CD4-positive, alpha-beta T cell treated with Interferon alpha-2 for 1 hour (primary cell): ENCODE measurements around the gene UBE2U.

Source experiments
- DNase-seq, 2 donors: peaks; one replicate each; pipeline ENCODE4 v3.0.0-alpha.2; 2020 to 2022

The UBE2U gene

GRCh38 chr1:64203420-64203819 lies at the start of gene UBE2U:
Gene UBE2U (plus strand): TSS chr1:64203623. CDS start chr1:64204051, 428 bp downstream.
- DNase-seq, result no peak

GRCh38 chr1:64155278-64155677 lies 48.1 kb upstream of the UBE2U start:
- no peak for DNase-seq

GRCh38 chr1:64161357-64161941 lies 42.0 kb upstream of the UBE2U start:
- DNase-seq, result no peak

GRCh38 chr1:64162151-64162550 lies 41.3 kb upstream of the UBE2U start:
- DNase-seq, result no peak

GRCh38 chr1:64162804-64163203 lies 40.6 kb upstream of the UBE2U start:
- DNase-seq, result no peak

- no peak for DNase-seq
These were observed 40.0 kb upstream of the UBE2U start for GRCh38 chr1:64163431-64163830.

- no peak for DNase-seq
These were observed 39.5 kb upstream of the UBE2U start for GRCh38 chr1:64163970-64164369.

- no peak for DNase-seq
These were observed 36.8 kb upstream of the UBE2U start for GRCh38 chr1:64166629-64167028.

GRCh38 chr1:64167176-64167575 lies 36.2 kb upstream of the UBE2U start:
- no peak for DNase-seq

GRCh38 chr1:64171246-64171645 lies 32.2 kb upstream of the UBE2U start:
- DNase-seq, result no peak

GRCh38 chr1:64171797-64172281 lies 31.6 kb upstream of the UBE2U start:
- DNase-seq, result no peak

GRCh38 chr1:64172458-64172983 lies 30.9 kb upstream of the UBE2U start:
- no peak for DNase-seq

GRCh38 chr1:64173336-64173940 lies 30.0 kb upstream of the UBE2U start:
- DNase-seq, result no peak

- DNase-seq, result no peak
These were observed 27.8 kb upstream of the UBE2U start for GRCh38 chr1:64175639-64176038.

- DNase-seq, result no peak
These were observed 26.8 kb upstream of the UBE2U start for GRCh38 chr1:64176659-64177058.

GRCh38 chr1:64179588-64179987 lies 23.8 kb upstream of the UBE2U start:
- no peak for DNase-seq

GRCh38 chr1:64182207-64182606 lies 21.2 kb upstream of the UBE2U start:
- DNase-seq, result no peak

- no peak for DNase-seq
These were observed 19.9 kb upstream of the UBE2U start for GRCh38 chr1:64183395-64184002.

- DNase-seq, result no peak
These were observed 19.4 kb upstream of the UBE2U start for GRCh38 chr1:64184003-64184440.

- DNase-seq, result no peak
These were observed 17.1 kb upstream of the UBE2U start for GRCh38 chr1:64186138-64186897.

- DNase-seq, result no peak
These were observed 16.5 kb upstream of the UBE2U start for GRCh38 chr1:64186898-64187280.

- DNase-seq, result no peak
These were observed 15.8 kb upstream of the UBE2U start for GRCh38 chr1:64187646-64188045.

- DNase-seq, result no peak
These were observed 11.1 kb upstream of the UBE2U start for GRCh38 chr1:64192290-64192689.
